ENCODE results near the gene PRND.

The PRND gene

DNA sequence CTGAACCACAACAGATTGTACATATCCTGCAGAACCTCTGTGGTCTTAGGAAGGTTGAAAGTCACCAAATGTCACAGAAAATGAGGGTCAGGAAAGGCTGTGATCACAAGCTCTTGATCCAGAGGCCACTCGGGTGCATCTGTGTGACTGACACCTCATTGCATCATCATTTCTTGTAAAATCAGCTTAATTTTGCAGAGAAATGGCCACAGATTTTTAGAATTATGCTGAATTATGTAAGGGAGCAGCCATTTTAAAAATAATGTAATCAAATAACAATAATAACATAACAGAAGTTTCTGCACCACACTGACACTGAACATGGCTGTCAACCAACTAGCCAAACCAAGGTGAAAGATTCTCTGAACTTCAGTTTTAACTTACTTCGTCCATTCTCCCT is 32.5 kb upstream of the PRND start:
- Mint-ChIP-seq H3K27ac (no peak overlapping the region), H3K4me1 (peaks cover 25% of the 10 kb centered on the region), H3K4me3 (no peak overlapping the region), H3K36me3 (ENCODE audit: low read depth) (peaks cover 5% of the 10 kb centered on the region), H3K27me3 (ENCODE audit: low read depth, poor library complexity) (peaks cover 16% of the 10 kb centered on the region), H3K9me3 (no peaks in the 10 kb centered on the region)
- no peak for DNase-seq
- TF ChIP-seq CTCF (IDR thresholded peaks at IDR 0.05): no peak

DNA sequence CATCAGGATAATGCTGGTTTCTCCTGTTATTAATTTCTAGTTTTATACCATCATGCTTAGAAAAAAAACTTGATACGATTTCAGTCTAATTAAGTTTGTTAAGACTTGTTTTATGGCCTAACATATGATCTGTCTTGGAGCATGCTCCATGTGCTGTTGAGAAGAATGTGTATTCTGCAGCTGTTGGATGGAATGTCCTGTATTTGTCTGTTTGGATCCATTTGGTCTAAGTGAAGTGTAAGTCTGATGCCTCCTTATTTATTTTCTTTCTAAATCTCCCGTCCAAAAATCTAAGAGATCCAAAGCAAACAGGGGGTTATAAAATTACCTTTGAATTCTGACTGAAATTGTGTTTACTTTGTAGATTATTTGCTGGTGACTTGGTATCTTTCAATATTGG is 30.0 kb upstream of the PRND start:
- no peaks in the 10 kb centered on the region for H3K9me3 Mint-ChIP-seq
- no peak for DNase-seq
- no peak overlapping the region for H3K27ac Mint-ChIP-seq
- no peak overlapping the region for H3K4me3 Mint-ChIP-seq
- no peaks in the 10 kb centered on the region for H3K27me3 Mint-ChIP-seq (ENCODE audit: low read depth, poor library complexity)
- peaks cover 8% of the 10 kb centered on the region for H3K4me1 Mint-ChIP-seq
- peaks cover 5% of the 10 kb centered on the region for H3K36me3 Mint-ChIP-seq (ENCODE audit: low read depth)
- TF ChIP-seq CTCF (IDR thresholded peaks at IDR 0.05): no peak

GRCh38 chr20:4694076-4694475 is 27.6 kb upstream of the PRND start:
- no peak for TF ChIP-seq CTCF (IDR thresholded peaks at IDR 0.05)
- H3K4me1 Mint-ChIP-seq: no peaks in the 10 kb centered on the region
- DNase-seq: no peak
- no peak overlapping the region for H3K27ac Mint-ChIP-seq
- peaks cover 3% of the 10 kb centered on the region for H3K27me3 Mint-ChIP-seq (ENCODE audit: low read depth, poor library complexity)
- H3K36me3 Mint-ChIP-seq (ENCODE audit: low read depth): peaks cover 5% of the 10 kb centered on the region
- no peak overlapping the region for H3K4me3 Mint-ChIP-seq
- no peaks in the 10 kb centered on the region for H3K9me3 Mint-ChIP-seq

DNA sequence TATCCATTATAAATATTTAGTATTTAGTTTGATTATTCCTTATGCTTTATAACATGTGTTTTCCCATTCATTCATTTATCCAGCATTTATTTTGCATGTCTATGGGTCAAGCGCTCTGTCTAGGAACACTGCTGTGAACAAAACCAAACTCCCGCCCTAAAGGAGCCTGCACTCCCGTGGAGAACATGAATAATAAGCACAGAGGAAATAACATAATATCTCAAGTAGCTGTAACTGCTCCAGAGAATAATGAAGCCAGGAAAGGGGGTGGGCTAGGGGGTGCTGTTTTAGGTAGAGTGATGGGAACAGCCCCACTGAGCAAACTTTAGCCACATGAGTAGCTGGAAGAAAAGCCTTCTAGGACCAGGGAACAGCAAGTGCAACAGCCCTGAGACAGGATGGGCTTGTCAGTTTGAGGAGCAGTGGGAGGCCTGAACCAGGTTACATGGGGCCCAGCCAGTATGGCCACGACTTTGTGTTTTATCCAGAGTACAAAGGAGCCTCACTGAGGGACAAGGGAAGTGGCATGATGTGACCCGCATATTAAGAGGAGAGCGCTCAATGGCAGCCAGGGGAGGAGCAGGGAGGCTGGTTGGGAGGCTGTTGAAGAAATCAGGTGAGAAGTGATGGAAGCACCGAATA is 24.4 kb upstream of the PRND start:
- no peak for TF ChIP-seq CTCF (IDR thresholded peaks at IDR 0.05)
- no peaks in the 10 kb centered on the region for H3K9me3 Mint-ChIP-seq
- H3K4me1 Mint-ChIP-seq: no peaks in the 10 kb centered on the region
- DNase-seq: no peak
- H3K27me3 Mint-ChIP-seq (ENCODE audit: low read depth, poor library complexity): peaks cover 6% of the 10 kb centered on the region
- H3K4me3 Mint-ChIP-seq: no peak overlapping the region
- H3K27ac Mint-ChIP-seq: no peak overlapping the region
- H3K36me3 Mint-ChIP-seq (ENCODE audit: low read depth): peaks cover 13% of the 10 kb centered on the region

DNA sequence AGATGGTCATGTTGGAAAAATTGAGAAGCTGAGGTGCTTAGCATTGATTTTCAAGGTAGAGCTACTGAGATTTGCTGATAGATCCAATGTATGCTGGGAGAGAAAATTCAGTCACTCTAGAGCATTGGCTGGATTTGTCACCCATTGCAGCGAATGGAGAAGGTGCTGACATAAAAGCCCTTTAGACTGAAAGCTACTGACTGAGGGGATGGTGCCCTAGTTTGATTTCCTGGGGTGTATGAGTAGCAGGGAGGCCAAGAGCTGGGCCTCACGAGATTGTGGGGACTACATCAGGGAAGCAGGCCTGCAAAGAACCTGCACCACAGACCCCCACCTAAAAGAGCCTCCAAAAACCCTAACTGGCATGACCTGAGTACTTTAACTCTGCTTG is 23.9 kb upstream of the PRND start:
- no peak for TF ChIP-seq CTCF (IDR thresholded peaks at IDR 0.05)
- H3K4me3 Mint-ChIP-seq: no peak overlapping the region

DNA sequence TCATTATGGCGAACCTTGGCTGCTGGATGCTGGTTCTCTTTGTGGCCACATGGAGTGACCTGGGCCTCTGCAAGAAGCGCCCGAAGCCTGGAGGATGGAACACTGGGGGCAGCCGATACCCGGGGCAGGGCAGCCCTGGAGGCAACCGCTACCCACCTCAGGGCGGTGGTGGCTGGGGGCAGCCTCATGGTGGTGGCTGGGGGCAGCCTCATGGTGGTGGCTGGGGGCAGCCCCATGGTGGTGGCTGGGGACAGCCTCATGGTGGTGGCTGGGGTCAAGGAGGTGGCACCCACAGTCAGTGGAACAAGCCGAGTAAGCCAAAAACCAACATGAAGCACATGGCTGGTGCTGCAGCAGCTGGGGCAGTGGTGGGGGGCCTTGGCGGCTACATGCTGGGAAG is 22.5 kb upstream of the PRND start:
- peaks cover 7% of the 10 kb centered on the region for H3K4me1 Mint-ChIP-seq
- no peak for TF ChIP-seq CTCF (IDR thresholded peaks at IDR 0.05)
- H3K9me3 Mint-ChIP-seq: no peaks in the 10 kb centered on the region
- H3K4me3 Mint-ChIP-seq: no peak overlapping the region
- H3K27ac Mint-ChIP-seq: no peak overlapping the region
- H3K27me3 Mint-ChIP-seq (ENCODE audit: low read depth, poor library complexity): peaks cover 8% of the 10 kb centered on the region
- H3K36me3 Mint-ChIP-seq (ENCODE audit: low read depth): peaks cover 8% of the 10 kb centered on the region
- DNase-seq: no peak

More for the DNA sequence above, 23.9 kb upstream of the PRND start:
- Mint-ChIP-seq H3K27ac (no peak overlapping the region), H3K36me3 (ENCODE audit: low read depth) (peaks cover 12% of the 10 kb centered on the region), H3K27me3 (ENCODE audit: low read depth, poor library complexity) (peaks cover 6% of the 10 kb centered on the region), H3K9me3 (no peaks in the 10 kb centered on the region), H3K4me1 (peaks cover under 1% of the 10 kb centered on the region)
- no peak for DNase-seq
